G401.6 (cell line): ENCODE data around the gene PRKAG3.

Experiments
- FAIRE-seq: peaks from 2 replicates; lab custom pipeline; 2012; peaks lifted over from hg19 to GRCh38; lab: Jason Lieb, UNC

The PRKAG3 gene

GRCh38 chr2:218831378-218831990, at the start of gene PRKAG3:
Gene PRKAG3, minus strand, starts transcription at chr2:218831803.
- FAIRE-seq: no peak

DNA sequence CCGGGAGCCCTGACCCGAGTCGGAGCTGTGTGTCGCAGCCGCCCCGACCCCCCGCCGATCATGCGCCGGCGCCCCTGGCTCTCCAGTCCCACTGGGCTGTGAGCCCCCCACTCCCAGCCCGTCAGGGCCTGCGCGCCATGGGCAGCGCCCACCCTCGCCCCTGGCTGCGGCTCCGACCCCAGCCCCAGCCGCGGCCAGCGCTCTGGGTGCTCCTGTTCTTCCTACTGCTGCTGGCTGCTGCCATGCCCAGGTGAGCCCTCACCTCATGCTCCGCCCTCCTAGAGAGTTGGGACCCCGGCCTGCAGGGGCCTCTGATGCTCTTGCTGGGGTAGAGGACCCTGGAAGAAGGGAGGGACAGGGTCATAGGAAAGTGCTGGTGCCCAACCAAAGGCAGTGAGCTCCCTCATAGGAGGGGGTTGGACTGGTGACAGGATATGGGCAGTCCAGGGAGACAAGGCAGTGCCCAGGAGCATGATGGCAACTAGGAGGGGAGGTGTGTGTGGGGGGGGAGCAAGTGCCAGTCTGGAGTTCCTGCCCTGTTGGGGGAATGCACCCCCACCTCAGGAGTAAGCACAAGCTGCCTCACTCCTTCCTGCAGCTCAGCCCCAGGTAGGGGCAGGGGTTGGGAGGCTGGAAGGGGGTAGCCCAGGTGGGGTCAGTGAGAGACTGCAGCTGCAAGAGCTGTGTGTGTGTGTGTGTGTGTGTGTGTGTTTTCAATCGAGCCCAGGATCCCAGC, 49.4 kb upstream of the PRKAG3 start:
- no peak for FAIRE-seq

GRCh38 chr2:218880102-218880858, 48.7 kb upstream of the PRKAG3 start, which contains the start of gene WNT10A:
Gene WNT10A, plus strand, starts transcription at chr2:218880852. Its CDS starts 144 bp downstream, at chr2:218880996.
- no peak for FAIRE-seq

- FAIRE-seq: no peak
Measured at GRCh38 chr2:218879776-218880101, 48.1 kb upstream of the PRKAG3 start.

DNA sequence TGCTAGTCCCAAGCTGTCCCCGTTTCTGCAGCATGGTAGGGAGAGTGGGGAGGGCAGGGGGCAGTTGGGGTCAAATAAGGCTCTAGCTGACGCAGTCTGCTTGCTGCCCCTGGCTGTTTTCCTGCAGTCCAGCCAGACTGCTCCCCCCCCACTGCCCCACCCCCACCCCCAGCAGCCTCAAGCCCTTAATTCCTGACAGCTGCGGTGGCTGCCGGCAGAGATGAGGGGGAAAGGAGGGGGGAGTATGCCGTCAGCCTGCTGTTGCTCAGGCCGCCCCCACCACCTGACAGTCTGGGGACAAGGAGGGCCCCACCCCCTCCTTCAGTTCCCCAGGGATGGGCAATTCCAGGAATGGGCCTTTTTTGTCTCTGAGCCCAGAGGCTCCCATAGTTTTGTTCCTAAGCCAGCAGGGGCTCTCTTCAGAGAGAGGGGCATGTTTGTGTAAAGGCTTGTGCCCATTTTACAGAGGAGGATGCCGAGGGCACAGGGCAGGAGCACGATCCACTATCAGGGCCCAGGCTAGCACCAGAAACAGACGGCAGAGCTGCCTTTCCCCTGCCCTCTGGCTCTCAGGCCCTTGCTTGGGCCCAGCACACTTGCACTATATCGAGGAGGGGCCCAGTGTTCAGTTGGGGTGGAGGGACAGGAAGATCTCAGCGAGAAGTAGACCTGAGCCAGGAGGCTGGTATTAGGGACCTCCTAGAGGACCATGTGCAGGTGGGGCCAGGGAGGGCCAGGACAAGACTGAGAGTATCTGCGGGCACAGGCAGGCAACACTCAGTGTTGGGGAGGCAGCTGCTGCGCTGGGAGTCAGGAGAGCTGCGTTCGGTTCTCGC, 47.5 kb upstream of the PRKAG3 start:
- no peak for FAIRE-seq

DNA sequence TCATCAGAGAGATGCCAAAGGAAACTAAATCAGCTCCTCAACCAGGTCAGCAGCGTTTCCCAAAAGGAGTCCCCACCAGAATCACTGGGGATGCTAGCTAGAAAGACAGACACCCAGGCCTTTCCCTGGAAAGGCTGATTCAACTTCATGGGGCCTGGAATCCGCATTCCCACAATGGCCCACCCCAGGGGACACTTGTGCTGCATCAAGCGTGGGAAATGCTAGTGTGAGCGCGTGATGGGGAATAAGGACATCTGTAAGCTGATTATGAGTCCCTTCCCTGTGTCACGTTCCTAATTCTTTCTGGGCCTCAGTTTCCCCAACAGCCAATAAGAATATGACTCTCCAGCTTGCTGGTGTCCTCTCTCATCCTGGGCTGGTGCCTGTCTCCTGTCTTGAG, 46.9 kb upstream of the PRKAG3 start:
- FAIRE-seq: no peak

GRCh38 chr2:218877891-218878290, 46.3 kb upstream of the PRKAG3 start:
- no peak for FAIRE-seq

GRCh38 chr2:218877331-218877730, 45.7 kb upstream of the PRKAG3 start:
- no peak for FAIRE-seq

- peak; percentile 94 for FAIRE-seq
Measured at GRCh38 chr2:218876562-218877219, 45.1 kb upstream of the PRKAG3 start.

GRCh38 chr2:218875692-218876246, 44.2 kb upstream of the PRKAG3 start:
- FAIRE-seq: no peak

DNA sequence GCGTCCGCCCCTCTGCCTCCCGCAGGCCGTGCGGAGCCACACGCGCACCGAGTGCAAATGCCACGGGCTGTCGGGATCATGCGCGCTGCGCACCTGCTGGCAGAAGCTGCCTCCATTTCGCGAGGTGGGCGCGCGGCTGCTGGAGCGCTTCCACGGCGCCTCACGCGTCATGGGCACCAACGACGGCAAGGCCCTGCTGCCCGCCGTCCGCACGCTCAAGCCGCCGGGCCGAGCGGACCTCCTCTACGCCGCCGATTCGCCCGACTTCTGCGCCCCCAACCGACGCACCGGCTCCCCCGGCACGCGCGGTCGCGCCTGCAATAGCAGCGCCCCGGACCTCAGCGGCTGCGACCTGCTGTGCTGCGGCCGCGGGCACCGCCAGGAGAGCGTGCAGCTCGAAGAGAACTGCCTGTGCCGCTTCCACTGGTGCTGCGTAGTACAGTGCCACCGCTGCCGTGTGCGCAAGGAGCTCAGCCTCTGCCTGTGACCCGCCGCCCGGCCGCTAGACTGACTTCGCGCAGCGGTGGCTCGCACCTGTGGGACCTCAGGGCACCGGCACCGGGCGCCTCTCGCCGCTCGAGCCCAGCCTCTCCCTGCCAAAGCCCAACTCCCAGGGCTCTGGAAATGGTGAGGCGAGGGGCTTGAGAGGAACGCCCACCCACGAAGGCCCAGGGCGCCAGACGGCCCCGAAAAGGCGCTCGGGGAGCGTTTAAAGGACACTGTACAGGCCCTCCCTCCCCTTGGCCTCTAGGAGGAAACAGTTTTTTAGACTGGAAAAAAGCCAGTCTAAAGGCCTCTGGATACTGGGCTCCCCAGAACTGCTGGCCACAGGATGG, 42.0 kb upstream of the PRKAG3 start:
- FAIRE-seq: no peak

GRCh38 chr2:218872645-218873358, 41.2 kb upstream of the PRKAG3 start:
- FAIRE-seq: no peak

DNA sequence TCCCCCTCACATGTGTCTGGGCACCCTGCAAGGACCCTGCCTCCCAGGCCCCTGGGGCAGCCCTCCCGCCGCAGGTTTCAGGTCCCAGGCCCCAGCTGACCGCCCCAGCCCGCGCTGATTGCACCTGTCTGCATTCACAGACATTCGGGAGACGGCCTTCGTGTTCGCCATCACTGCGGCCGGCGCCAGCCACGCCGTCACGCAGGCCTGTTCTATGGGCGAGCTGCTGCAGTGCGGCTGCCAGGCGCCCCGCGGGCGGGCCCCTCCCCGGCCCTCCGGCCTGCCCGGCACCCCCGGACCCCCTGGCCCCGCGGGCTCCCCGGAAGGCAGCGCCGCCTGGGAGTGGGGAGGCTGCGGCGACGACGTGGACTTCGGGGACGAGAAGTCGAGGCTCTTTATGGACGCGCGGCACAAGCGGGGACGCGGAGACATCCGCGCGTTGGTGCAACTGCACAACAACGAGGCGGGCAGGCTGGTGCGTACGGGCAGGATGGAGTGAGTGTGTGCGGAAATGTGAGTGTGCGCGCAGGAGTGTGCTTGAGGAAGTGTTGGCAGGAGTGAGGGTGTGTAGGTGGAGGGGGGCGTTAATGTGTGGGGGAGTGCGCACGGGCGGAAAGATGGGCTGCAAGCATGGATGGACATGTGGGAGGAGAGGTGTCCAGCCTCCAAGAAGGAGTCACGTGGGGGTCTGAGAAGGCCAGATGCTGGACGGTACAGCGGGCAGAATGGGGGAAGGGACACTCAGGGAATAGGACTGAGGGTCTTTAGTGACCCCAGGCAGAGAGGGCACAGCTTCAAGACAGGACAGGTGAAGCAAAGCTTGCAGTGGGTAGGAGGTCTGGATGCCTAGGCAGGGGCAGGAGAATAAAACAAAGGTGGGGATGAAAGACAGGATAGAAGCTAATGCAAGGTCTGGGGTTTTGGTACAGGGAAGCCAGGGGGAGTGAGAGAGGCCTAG, 40.0 kb upstream of the PRKAG3 start:
- FAIRE-seq: no peak

DNA sequence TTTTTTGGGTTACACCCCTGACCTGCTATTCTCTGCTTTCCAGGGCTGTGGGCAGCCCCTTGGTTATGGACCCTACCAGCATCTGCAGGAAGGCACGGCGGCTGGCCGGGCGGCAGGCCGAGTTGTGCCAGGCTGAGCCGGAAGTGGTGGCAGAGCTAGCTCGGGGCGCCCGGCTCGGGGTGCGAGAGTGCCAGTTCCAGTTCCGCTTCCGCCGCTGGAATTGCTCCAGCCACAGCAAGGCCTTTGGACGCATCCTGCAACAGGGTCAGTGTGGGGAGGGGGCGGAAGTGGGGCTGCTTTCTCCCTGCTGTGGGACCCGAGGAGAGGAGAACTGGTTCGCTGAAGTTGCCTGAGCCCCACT, 39.4 kb upstream of the PRKAG3 start:
- no peak for FAIRE-seq

DNA sequence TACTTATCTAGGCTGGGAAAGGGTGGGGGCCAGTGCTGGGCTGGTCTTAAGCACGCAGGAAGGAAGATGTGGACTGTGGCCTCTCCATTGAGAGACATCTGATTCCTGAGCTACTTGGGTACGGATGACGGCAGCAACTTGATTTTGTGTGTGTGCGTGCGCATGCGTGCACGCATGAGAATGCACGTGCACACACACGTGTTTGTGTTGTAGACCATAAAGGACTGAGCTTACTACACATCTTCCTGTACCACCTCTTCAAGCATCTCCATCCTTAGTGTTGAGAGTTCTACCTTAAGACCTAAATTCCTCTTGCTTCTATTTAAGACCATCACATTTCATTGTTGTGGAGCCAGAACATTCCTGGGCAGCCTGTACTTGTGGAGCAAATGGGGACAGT, 37.5 kb upstream of the PRKAG3 start:
- no peak for FAIRE-seq

DNA sequence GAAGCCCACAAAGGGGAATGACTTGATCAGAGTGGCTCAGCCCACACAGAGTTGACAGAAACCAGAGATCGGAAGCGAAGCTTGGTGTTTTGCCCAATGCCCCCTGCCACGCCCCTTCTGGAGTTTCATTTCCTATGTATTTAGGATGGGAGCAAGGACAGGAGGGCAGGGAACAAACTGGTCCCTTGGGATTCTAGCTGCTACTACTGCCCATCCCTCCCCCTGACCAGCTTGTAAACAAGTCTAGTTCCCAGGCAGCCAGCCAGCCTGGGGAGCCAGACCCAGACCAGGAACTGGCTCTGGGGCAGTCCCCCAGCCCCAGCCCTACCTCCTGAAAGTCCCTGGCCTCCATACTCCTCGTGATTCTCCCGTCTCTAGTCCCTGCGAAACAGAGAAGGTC, 36.3 kb upstream of the PRKAG3 start:
- no peak for FAIRE-seq

GRCh38 chr2:218865999-218866398, 34.4 kb upstream of the PRKAG3 start:
- FAIRE-seq: no peak

DNA sequence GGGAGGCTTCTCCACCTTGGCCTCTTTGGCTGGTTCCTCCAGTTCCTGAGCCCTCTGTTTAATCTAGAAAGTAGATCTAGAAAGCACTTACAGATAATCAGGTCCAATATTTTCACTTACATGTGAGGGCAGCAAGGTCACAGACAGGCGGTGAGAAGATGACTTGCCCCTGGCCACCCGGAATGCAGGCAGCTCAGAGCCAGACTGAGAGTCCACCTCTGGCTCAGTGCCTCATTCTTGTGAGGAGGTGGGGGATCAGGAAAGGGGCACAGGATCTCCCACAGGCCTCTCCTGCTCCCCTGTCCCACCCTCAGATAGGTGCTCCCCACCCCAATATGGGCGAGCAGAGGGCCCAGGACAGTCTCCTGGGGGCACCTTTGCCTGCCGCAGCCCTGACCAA, 33.8 kb upstream of the PRKAG3 start:
- FAIRE-seq: no peak

DNA sequence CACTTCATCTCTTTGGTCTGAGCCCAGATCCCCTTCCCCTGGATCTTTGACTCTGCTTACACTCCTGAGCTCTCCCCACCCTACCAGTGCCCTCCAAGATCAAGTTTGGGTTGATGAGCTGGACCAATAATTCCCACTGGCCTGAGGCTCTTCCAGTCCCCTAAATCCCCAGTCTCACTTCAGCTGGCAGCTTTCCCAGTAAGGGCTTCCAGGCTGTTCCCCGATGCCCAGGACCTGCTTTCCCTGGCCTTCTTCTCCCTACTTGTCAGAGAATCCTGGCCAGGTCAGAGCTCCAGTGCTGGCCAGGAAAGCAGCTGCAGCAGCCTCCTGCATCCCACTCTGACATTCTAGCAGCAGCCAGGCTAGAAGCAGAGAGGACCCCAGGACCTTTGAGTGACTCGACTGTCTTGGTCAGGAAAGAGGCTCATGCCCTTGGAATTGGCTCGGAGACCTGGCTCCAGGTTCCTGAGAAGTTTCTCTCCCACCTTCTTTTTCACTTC, 31.5 kb upstream of the PRKAG3 start:
- no peak for FAIRE-seq
